ENCODE results near the gene EHMT2. TPM values are rescaled to one million over a fixed set of nuclear protein-coding genes. Genes with fewer than 3 reads are reported as not detected.

EHMT2 gene
- total and polyA plus RNA-seq, 2 of the 13 experiments (the other 11 are each of a cell fraction or from before 2014, with no cell fraction given): 55.2 to 69.2 TPM

DNA sequence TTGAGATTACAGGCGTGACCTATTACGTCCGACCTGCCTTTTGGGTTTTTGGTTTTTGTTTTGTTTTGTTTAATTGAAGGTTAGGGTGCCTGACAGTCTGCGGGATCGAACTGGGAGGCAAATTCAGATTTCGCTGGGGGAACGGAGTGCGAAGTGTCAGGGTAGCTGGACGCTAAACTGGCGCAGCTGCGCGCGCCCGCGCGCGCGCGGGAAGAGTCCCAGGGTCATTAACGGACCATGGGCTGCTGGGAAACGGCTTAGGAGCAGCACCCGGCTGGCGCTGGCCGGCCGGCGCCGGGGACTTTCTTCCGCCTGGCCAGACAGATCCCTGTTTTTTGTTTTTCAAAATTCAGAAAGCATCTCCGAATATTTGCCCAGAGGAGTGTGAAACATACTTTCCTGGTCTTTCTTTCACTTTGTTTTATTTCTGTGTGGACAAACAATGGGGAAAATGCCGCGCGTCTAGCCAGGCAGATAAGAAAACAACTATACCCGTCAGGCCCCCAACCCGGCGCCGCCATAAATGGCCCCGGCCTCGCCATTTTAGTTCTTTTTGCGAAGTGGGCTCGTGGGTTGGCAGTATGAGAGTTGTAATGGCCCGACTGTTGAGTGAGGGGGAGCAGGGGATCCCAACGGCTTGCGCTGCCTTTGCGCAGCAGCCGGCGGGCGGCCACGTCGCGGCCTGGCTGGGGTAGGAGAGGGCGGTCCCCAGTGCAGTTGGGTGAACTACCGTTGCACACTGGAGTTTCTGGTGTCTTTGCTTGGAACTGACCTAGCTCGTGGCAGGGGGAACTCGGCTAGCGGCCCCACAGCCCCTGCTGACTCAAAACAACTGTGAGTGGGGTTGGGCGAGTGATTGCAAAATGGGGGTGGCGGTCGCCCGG is 62.9 kb downstream of the EHMT2 start (continued):
- TF ChIP-seq HIVEP1 (CRISPR knock-in tag; IDR thresholded peaks at IDR 0.05) (peak; percentile 76), NBN (conservative IDR thresholded peaks at IDR 0.05) (no peak), ZNF790 (CRISPR knock-in tag; IDR thresholded peaks at IDR 0.05; ENCODE audit: borderline replicate concordance) (no peak), GABPA (IDR thresholded peaks at IDR 0.05; ENCODE audit: low read depth, low read length) (no peak), GABPA (CRISPR knock-in tag; IDR thresholded peaks at IDR 0.05; ENCODE audit: low read depth) (no peak; the same call in 1 of the 2 replicates), KLF6 (CRISPR knock-in tag; IDR thresholded peaks at IDR 0.05) (peak; percentile 88; the same call in 1 of the 2 replicates), TOPORS (CRISPR knock-in tag; IDR thresholded peaks at IDR 0.05) (peak; percentile 85), NAIF1 (CRISPR knock-in tag; IDR thresholded peaks at IDR 0.05; ENCODE audit: borderline replicate concordance) (0 out of 2 replicates have a peak, but pooled peaks have one; percentile 14), HES4 (CRISPR knock-in tag; IDR thresholded peaks at IDR 0.05; ENCODE audit: borderline replicate concordance) (no peak), EED (CRISPR knock-in tag; IDR thresholded peaks at IDR 0.05) (peak; percentile 95), KLF13 (CRISPR knock-in tag; IDR thresholded peaks at IDR 0.05) (no peak), ZNF780A (CRISPR knock-in tag; IDR thresholded peaks at IDR 0.05) (peak; percentile 40; the same call in 1 of the 2 replicates), NFYC (CRISPR knock-in tag; IDR thresholded peaks at IDR 0.05) (no peak), SP5 (CRISPR knock-in tag; IDR thresholded peaks at IDR 0.05; ENCODE audit: borderline replicate concordance, low read depth) (no peak), MZF1 (CRISPR knock-in tag; IDR thresholded peaks at IDR 0.05; ENCODE audit: borderline replicate concordance) (0 out of 2 replicates have a peak, but pooled peaks have one; percentile 62), ZBTB7B (CRISPR knock-in tag; IDR thresholded peaks at IDR 0.05) (peak; percentile 47; the same call in 1 of the 2 replicates), SOX6 (IDR thresholded peaks at IDR 0.05) (no peak), SOX6 (CRISPR knock-in tag; IDR thresholded peaks at IDR 0.05) (no peak; the same call in 1 of the 2 replicates), XRCC5 (optimal IDR thresholded peaks at IDR 0.05; ENCODE audit: low read length) (no peak), KDM4B (CRISPR knock-in tag; IDR thresholded peaks at IDR 0.05) (0 out of 2 replicates have a peak, but pooled peaks have one; percentile 21), ZKSCAN8 (CRISPR knock-in tag; IDR thresholded peaks at IDR 0.05; ENCODE audit: borderline replicate concordance) (peak; percentile 63; the same call in 1 of the 2 replicates)
- TF ChIP-seq, protein P1, sequence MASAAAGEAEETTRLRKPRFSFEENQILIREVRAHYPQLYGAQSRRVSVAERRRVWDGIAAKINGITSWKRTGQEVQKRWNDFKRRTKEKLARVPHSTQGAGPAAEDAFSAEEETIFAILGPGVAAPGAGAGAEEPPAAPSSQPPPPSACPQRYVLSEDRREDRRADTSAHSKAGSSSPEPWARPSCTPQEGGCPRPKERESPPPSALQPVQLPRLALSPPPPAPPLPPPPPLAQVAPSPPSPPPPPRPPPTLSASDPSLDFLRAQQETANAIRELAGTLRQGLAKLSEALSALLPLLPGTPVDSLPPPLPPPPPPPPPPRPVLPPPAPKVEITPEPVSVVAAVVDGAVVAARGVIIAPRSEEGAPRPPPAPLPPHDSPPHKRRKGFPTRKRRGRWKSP (CRISPR knock-in tag; IDR thresholded peaks at IDR 0.05): peak; percentile 99
- TF ChIP-seq, protein P2, sequence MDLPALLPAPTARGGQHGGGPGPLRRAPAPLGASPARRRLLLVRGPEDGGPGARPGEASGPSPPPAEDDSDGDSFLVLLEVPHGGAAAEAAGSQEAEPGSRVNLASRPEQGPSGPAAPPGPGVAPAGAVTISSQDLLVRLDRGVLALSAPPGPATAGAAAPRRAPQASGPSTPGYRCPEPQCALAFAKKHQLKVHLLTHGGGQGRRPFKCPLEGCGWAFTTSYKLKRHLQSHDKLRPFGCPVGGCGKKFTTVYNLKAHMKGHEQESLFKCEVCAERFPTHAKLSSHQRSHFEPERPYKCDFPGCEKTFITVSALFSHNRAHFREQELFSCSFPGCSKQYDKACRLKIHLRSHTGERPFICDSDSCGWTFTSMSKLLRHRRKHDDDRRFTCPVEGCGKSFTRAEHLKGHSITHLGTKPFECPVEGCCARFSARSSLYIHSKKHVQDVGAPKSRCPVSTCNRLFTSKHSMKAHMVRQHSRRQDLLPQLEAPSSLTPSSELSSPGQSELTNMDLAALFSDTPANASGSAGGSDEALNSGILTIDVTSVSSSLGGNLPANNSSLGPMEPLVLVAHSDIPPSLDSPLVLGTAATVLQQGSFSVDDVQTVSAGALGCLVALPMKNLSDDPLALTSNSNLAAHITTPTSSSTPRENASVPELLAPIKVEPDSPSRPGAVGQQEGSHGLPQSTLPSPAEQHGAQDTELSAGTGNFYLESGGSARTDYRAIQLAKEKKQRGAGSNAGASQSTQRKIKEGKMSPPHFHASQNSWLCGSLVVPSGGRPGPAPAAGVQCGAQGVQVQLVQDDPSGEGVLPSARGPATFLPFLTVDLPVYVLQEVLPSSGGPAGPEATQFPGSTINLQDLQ (CRISPR knock-in tag; IDR thresholded peaks at IDR 0.05): 0 out of 2 replicates have a peak, but pooled peaks have one; percentile 1
- TF ChIP-seq, protein P3, sequence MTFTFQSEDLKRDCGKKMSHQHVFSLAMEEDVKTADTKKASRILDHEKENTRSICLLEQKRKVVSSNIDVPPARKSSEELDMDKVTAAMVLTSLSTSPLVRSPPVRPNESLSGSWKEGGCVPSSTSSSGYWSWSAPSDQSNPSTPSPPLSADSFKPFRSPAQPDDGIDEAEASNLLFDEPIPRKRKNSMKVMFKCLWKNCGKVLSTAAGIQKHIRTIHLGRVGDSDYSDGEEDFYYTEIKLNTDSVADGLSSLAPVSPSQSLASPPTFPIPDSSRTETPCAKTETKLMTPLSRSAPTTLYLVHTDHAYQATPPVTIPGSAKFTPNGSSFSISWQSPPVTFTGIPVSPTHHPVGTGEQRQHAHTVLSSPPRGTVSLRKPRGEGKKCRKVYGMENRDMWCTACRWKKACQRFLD (CRISPR knock-in tag; IDR thresholded peaks at IDR 0.05; ENCODE audit: borderline replicate concordance): peak; percentile 85; the same call in 1 of the 2 replicates
- TF ChIP-seq, protein P4, sequence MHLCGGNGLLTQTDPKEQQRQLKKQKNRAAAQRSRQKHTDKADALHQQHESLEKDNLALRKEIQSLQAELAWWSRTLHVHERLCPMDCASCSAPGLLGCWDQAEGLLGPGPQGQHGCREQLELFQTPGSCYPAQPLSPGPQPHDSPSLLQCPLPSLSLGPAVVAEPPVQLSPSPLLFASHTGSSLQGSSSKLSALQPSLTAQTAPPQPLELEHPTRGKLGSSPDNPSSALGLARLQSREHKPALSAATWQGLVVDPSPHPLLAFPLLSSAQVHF (CRISPR knock-in tag; IDR thresholded peaks at IDR 0.05): no peak; the same call in 1 of the 2 replicates

Measured in HepG2 (cell line).